Activated naive CD8-positive, alpha-beta T cell (primary cell): ENCODE results near the gene RABGGTB.
"Not testable (repeated sequence)": the region's sequence is repeated elsewhere in the genome, so short reads cannot be mapped to it uniquely, and the experiment has no call there.

Experiments
- H3K27ac Mint-ChIP-seq: one replicate; pipeline ENCODE4 v1.8.0; 2021; ENCODE audit warnings: mixed read lengths
- H3K27me3 Mint-ChIP-seq: one replicate; pipeline ENCODE4 v1.8.0; 2021; ENCODE audit warnings: mixed read lengths
- H3K36me3 Mint-ChIP-seq: one replicate; pipeline ENCODE4 v1.8.0; 2021; ENCODE audit warnings: mixed read lengths
- H3K4me1 Mint-ChIP-seq: one replicate; pipeline ENCODE4 v1.8.0; 2021; ENCODE audit warnings: low read depth, mixed read lengths
- H3K4me3 Mint-ChIP-seq: one replicate; pipeline ENCODE4 v1.8.0; 2021; ENCODE audit warnings: mild to moderate bottlenecking, mixed read lengths
- H3K9me3 Mint-ChIP-seq: one replicate; pipeline ENCODE4 v1.8.0; 2021; ENCODE audit warnings: low read depth, mixed read lengths

Gene RABGGTB

GRCh38 chr1:75823596-75823995 is 37.5 kb downstream of the RABGGTB start:
- H3K9me3 Mint-ChIP-seq, H3K27me3 Mint-ChIP-seq, H3K27ac Mint-ChIP-seq, H3K4me3 Mint-ChIP-seq, H3K4me1 Mint-ChIP-seq: not testable (repeated sequence)
- peaks cover 29% of the 10 kb centered on the region for H3K36me3 Mint-ChIP-seq

- Mint-ChIP-seq H3K4me3 (no peak overlapping the region), H3K9me3 (no peaks in the 10 kb centered on the region), H3K27ac (no peak overlapping the region), H3K36me3 (no peaks in the 10 kb centered on the region), H3K4me1 (no peaks in the 10 kb centered on the region), H3K27me3 (peaks cover 3% of the 10 kb centered on the region)
These were observed 50.6 kb downstream of the RABGGTB start for GRCh38 chr1:75836528-75837100.

- no peak overlapping the region for H3K4me3 Mint-ChIP-seq
- H3K9me3 Mint-ChIP-seq, result no peaks in the 10 kb centered on the region
- H3K36me3 Mint-ChIP-seq, result no peaks in the 10 kb centered on the region
- H3K4me1 Mint-ChIP-seq, result no peaks in the 10 kb centered on the region
- H3K27me3 Mint-ChIP-seq, result peaks cover 3% of the 10 kb centered on the region
- H3K27ac Mint-ChIP-seq, result no peak overlapping the region
These were observed 52.0 kb downstream of the RABGGTB start for GRCh38 chr1:75838079-75838478.

GRCh38 chr1:75841421-75841820 is 55.4 kb downstream of the RABGGTB start:
- no peaks in the 10 kb centered on the region for H3K9me3 Mint-ChIP-seq
- H3K36me3 Mint-ChIP-seq, result no peaks in the 10 kb centered on the region
- no peak overlapping the region for H3K4me3 Mint-ChIP-seq

More at GRCh38 chr1:75841421-75841820, 55.4 kb downstream of the RABGGTB start:
- Mint-ChIP-seq H3K27me3 (peaks cover 3% of the 10 kb centered on the region), H3K27ac (no peak overlapping the region), H3K4me1 (no peaks in the 10 kb centered on the region)
